NCI-H2196 treated with DMSO at 0.1 percent for 48 hours (cell line): Measurements from ENCODE around the gene RAB7A.

ENCODE experiments used
- DNase-seq: peaks from one replicate; lab custom pipeline; 2025; ENCODE audit not compliant: unreplicated experiment; lab: John Stamatoyannopoulos, UW

The RAB7A gene

DNA sequence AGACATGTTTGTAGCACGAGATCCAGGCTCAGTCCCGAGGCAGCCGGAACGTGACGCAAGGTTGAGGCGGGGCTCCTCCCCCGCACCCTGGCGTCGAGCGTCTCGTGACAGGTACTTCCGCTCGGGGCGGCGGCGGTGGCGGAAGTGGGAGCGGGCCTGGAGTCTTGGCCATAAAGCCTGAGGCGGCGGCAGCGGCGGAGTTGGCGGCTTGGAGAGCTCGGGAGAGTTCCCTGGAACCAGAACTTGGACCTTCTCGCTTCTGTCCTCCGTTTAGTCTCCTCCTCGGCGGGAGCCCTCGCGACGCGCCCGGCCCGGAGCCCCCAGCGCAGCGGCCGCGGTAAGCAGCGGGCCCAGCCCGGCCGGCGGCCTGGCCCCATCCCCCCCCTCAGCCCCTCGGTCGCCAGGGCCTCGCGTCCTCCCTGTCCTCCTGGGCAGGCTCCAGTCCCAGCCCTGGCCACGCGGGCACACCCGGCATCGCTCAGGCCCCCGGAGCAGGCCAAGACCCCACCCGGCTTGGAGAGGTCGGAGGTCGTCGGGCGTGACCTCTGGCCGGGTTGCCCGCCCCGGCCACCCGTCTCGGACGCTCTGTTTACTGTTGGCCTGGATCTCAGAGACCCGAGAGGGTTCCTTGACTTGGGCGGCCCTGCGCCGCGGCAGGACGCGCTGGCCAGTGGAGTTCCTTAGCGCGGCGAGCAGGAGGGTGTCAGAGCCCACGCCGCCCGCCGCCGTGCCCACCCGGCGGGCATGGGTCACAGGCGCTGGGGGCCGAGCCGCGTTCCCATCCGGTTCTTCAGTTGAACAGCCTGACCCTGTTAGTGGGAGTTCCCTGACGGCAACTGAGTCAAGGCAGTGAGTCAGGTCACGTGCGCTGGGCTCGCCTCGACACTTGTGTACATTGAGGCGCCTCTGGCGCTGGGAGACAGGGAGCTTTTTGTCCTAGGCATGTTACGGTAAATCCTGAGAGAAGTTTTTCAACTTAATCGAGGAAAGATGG lies at the start of gene RAB7A:
TSS of gene RAB7A (plus strand) at position 161 of the 994 bp plus-strand sequence. CDS start 69,185 bp downstream, outside the sequence.
- DNase-seq, result peak; percentile 98

- DNase-seq, result no peak
Measured at GRCh38 chr3:128679338-128679737, 46.6 kb upstream of the RAB7A start.

GRCh38 chr3:128680603-128681368 lies 45.2 kb upstream of the RAB7A start:
- DNase-seq, result peak; percentile 98

GRCh38 chr3:128681369-128681829 lies 44.6 kb upstream of the RAB7A start:
- no peak for DNase-seq

GRCh38 chr3:128683957-128684356 lies 42.0 kb upstream of the RAB7A start:
- DNase-seq, result no peak

GRCh38 chr3:128684986-128685726 lies 40.8 kb upstream of the RAB7A start:
- DNase-seq, result no peak

DNA sequence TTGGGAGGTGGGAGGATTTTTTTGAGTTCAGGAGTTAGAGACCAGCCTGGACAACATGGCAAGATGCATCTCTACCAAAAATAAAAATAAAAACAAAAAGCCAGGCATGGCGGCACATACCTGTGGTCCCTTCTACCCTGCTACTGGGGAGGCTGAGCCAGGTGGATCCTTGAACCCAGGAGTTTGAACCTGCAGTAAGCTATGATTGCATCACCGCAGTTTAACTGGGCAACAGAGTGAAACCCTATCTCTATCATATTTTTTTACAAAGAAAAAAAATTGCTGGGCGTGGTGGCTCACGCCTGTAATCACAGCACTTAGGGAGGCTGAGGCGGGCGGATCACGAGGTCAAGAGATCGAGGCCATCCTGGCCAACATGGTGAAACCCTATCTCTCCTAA lies 39.5 kb upstream of the RAB7A start:
- DNase-seq, result no peak

GRCh38 chr3:128689060-128689459 lies 36.9 kb upstream of the RAB7A start:
- DNase-seq, result no peak

DNA sequence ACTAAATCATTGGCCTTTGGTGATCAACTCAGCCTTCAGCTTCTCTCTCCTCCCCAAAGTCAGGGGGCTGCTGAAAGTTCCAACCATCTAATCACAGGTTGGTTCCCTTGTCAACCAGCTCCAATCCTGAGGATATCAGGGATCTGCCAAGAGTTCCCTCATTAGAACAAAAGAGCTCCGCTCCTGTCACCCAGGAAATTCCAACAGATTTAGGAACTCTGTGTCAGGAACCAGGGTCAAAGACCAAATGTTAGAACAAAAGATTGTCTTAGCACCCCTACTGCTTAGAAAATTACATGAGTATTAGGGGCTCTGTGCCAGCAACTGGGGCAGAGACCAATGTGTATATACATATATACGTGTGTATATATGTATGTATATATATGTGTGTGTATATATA lies 32.3 kb upstream of the RAB7A start:
- DNase-seq, result no peak

DNA sequence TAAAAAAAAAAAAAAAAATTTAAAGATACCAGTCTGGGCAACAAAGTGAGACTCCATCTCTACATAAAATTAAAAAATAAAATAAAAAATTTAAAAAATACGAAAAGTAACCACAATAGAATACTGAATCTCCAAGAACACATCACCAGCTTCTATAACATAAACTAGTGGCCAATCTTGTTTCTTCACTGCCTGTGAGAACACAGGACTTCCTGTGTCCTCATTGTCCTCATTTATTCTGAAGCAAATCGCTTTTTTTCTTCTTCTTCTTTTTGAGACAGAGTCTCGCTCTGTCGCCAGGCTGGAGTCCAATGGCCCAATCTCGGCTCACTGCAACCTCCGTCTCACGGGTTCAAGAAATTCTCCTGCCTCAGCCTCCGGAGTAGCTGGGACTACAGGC lies 28.6 kb upstream of the RAB7A start:
- no peak for DNase-seq

- DNase-seq, result no peak
Measured at GRCh38 chr3:128698211-128699047, 27.6 kb upstream of the RAB7A start.

DNA sequence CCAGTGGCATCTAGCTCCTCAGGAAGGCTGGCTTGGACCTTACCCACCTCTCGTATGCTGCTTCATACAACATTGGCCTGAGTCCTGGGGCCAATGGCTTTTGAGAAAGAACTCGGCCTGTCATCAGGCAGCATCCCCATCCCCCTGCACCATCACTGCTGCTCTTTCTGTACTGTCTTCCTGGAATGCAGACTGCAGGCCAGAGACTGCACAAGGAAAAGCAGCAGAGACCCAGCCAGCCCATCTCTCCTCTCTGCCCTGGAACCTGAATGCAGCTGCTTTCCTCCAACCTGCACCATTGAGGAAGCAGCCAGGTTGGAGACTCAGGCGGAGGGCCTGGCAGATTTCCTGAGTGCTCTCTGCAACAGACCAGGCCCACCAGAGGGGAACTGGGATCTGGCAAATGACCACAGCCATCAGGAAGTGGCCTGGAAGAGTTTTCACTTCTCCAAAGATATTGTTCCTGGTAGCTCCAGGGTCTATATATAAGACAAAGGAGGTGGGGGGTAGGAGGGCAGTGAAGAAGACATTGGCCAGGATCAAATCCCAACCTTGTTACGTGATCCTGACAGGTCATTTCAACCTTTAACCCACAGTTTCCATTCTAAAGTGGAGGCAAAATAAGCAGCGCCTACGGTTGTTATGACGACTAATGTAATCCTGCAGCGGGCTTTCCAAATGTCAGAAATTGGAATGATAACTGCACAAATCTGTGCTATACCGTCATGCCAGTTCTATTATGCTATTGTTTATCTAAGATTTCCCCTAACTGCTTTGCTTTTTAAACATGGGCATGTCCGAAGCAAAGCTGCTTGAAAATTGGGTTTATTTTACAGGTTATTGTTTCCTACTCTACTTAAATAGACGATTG lies 24.4 kb upstream of the RAB7A start:
- DNase-seq, result no peak

DNA sequence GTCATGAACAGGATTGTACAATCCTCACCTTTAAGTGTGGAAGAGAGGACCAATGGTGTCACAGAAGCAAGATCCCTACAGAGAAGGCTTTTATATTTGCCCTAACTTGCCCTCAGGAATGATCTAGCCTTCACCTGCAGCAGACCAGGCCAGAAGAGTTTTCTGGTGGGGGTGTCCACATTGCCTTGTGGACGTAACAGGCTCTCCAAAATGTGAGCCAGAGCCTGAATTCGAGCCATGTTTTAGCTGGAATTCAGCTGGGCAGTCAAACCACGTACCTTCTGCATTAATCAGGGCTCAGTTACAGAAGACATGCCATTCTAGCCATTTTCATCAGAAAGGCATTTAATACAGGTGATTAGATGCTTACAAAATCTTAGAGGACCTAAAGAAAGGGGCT lies 23.6 kb upstream of the RAB7A start:
- no peak for DNase-seq

DNA sequence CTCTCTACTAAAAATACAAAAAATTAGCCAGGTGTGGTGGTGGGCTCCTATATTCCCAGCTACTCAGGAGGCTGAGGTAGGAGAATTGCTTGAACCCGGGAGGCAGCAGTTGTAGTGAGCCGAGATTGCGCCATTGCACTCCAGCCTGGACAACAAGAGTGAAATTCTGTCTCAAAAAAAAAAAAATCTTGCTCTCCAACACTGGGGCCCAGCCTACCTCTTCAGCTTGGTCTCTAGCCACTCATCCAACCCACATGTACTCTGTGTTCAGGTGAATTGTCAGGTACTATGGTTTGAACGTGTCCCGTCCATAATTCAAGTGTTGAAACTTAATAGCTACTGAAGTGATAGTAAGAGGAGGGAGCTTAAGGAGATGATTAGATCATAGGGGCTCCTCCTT lies 22.4 kb upstream of the RAB7A start:
- no peak for DNase-seq

DNA sequence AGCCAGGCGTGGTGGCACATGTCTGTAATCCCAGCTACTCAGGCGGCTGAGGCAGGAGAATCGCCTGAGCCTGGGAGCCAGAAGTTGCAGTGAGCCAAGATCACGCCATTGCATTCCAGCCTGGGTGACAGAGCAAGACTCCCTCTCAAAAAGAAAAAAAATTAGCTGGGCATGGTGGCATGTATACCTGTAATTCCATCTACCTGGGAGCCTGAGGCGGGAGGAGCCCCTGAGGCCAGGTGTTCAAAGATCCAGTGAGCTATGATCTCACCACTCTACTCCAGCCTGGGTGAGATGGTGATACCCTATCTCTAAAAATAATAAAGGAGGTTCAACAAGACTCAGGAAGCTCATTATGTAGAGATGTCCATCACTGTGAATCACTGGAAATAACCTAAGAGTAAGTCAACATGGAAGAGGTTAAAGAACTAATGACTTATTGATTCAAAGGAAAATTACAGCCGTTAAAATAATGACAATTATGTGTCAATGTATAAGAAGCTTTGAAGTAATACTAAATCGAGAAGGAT lies 19.8 kb upstream of the RAB7A start:
- no peak for DNase-seq

- no peak for DNase-seq
Measured at GRCh38 chr3:128707928-128708494, 18.0 kb upstream of the RAB7A start.

DNA sequence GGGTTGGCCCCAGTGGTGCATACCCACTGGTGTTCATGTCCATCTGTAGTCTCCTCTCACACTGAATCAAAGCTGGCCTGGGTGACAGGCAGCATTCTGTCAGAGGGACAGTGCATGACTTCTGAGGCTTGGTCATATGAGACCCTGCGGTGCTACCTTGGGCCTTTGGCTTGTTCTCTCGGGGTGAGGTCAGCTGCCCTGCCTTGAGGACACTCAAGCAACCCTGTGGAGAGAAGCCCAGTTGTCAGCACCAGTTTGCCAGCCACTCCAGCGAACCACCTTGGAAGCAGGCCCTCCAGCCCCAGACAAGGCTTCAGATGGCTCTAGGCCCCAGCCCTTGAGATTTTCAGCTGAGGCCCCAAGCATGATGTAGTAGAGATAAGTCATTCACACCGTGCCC lies 16.9 kb upstream of the RAB7A start:
- no peak for DNase-seq

DNA sequence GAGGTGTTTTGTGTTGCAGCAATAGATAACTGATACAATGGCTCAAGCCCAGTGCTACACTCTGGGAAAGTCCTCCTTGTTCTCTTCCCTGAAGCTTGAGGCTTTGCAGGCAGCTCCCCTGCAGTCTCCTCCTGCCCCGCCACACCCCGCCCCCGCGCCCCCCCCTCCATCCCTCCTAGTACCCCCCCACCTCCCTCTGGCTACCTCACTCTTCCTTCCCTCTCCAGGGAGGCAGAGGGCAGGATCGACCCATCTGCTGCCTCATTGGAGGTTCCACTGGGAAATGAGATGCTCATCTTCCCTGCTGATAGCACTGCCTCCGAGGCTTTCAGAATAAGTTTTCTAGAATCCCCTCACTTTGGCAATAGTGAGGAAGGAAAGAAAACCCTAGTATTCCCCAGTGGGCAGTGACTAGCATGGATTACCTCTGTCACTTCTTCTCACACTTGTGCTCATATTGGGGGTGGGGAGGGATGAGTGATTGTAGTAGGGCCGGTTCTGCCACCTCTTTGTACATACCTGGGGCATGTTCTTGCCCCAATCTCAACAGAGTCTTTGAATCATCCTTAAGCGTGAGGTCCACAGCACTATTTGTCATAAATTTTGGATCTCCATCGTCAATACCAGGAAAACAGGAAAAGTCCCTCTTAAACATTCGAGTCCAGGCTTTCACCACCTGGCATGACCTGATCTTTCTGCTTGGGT lies 16.3 kb upstream of the RAB7A start:
- DNase-seq, result no peak
